ENCODE data around the gene LRSAM1.

Gene LRSAM1

DNA sequence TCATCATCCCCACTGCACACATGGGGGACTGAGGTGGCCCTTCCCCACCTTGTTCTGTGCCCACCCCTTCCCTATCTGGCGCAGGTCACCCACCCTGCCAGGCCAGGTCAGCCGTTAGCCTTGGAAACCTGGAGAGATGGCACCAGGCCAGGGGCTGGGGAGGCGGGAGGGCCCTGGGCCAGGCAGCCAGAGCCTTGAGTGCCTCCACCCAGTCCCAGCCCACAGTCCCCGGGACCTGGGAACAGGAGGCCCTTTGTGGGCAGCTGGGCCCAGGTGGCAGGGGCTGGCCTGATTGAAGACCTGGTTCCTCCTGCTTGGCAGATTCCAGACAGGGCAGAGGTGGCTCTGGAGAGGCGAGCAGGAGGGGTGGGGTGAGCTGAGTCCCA, 70.6 kb downstream of the LRSAM1 start:
- no peak overlapping the region for H3K4me3 ChIP-seq (ENCODE audit: low read depth, low read length)
- TF ChIP-seq, protein P1, sequence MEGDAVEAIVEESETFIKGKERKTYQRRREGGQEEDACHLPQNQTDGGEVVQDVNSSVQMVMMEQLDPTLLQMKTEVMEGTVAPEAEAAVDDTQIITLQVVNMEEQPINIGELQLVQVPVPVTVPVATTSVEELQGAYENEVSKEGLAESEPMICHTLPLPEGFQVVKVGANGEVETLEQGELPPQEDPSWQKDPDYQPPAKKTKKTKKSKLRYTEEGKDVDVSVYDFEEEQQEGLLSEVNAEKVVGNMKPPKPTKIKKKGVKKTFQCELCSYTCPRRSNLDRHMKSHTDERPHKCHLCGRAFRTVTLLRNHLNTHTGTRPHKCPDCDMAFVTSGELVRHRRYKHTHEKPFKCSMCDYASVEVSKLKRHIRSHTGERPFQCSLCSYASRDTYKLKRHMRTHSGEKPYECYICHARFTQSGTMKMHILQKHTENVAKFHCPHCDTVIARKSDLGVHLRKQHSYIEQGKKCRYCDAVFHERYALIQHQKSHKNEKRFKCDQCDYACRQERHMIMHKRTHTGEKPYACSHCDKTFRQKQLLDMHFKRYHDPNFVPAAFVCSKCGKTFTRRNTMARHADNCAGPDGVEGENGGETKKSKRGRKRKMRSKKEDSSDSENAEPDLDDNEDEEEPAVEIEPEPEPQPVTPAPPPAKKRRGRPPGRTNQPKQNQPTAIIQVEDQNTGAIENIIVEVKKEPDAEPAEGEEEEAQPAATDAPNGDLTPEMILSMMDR (IDR thresholded peaks at IDR 0.05; ENCODE audit: insufficient read depth, low read depth, low read length, missing control alignments): no peak

DNA sequence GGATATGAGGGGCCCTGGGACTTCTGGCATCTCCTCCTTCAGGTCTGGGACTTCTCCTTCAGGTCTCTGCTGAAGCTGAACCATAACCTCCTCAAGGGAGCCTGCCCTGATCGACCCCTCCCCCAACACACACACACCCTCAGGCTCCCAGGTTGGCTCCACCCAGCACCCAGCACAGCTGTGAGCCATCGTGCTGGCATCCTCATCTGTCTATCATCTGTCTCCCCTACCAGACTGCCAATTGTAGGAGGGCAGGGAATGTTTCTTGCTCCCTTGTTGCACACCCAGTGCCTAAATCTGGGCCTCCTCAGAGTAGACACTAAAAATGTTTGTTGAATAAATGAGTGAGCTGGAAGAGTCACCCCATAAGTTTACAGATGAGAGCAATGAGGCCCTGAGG, 71.4 kb downstream of the LRSAM1 start:
- TF ChIP-seq, protein P1 (IDR thresholded peaks at IDR 0.05; ENCODE audit: insufficient read depth, low read depth, low read length, missing control alignments): no peak
- DNase-seq (ENCODE audit: low read depth): no peak
- H3K4me3 ChIP-seq (ENCODE audit: low read depth, low read length): no peak overlapping the region

More for the DNA sequence above, 70.6 kb downstream of the LRSAM1 start:
- DNase-seq (ENCODE audit: low read depth): no peak

DNA sequence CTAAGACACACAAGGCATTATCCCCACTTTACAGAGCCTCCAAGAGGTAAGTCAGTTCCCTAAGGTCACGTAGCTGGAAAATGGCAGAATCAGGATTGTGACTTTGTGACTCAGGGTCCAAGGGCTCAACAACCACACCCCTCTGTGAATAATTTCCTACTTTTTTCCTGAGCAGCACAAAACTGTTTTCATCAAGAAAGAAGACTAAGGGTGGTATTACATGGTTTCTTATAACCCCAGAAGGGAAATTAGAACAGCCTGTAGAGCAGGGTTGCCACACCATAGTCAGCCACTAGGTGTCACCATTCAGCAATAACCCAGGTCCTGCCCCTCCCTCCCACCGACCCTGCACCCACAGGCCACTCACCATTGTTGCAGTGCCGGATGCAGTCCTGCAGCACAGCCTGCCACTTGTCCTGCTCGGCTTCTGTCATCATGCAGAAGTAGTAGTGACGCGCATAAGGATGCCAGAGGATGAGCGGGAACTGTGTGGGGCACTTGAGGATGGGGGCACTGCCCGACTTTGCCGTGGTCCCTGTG, 72.1 kb downstream of the LRSAM1 start:
- peak; percentile 31 for DNase-seq (ENCODE audit: low read depth)
- H3K4me3 ChIP-seq (ENCODE audit: low read depth, low read length): no peak overlapping the region
- TF ChIP-seq, protein P1 (IDR thresholded peaks at IDR 0.05; ENCODE audit: insufficient read depth, low read depth, low read length, missing control alignments): peak; percentile 38

DNA sequence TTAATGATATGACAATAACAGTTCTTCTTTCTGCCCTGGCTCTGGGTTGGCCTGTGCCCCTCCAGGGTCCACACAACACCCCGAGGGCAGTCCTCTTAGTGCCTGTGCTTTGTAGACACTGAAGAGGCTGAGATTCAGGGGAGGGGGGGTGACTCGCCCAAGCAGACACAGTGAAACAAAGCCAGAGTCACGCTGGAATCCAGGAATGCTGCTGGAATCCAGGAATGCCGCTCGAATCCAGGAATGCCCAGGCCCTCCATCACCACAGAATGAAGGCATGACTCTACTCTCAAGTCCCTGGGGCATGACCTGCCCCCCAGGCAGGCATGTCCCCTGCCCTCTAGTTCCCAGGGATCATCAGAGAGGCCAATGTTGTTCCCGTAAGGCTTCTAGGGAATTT, 73.1 kb downstream of the LRSAM1 start:
- no peak for DNase-seq (ENCODE audit: low read depth)
- H3K4me3 ChIP-seq (ENCODE audit: low read depth, low read length): no peak overlapping the region
- TF ChIP-seq, protein P1 (IDR thresholded peaks at IDR 0.05; ENCODE audit: insufficient read depth, low read depth, low read length, missing control alignments): no peak

DNA sequence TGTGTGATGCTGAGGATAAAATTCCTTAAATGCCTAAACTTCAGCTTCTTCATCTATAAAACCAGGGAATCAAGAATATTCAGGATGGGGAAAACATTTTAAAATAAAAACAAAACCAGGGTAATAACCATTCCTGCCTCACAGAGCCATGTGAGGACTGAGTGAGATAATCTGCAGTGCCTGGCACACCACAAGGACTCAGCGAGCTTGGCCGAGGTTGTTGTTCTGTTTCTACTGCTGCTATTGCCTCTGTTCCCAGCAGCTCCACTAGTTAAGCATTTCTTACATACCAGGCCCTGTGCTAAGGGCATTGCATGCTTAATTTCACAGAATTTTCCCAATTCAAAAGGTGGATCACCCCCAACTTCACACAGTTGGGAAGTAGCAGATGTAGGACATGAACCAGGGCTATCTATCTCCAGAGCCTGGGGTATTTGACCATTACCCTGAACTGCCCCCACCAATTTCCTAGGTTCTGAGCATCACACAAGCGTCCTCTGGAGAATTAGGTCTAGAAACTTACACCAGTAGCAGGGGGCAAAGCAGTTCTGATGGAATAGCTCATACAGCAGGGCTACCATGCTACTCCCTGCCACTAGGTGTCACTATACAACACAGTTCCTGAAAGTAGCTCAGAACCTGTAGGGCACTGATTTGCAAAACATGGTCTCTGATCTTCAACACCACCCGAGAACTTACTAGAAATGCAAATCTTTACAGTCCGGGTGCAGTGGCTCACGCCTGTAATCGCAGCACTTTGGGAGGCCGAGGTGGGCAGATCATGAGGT, 74.3 kb downstream of the LRSAM1 start:
- no peak overlapping the region for H3K4me3 ChIP-seq (ENCODE audit: low read depth, low read length)
- TF ChIP-seq, protein P1 (IDR thresholded peaks at IDR 0.05; ENCODE audit: insufficient read depth, low read depth, low read length, missing control alignments): peak; percentile 44
- peak; percentile 42 for DNase-seq (ENCODE audit: low read depth)

DNA sequence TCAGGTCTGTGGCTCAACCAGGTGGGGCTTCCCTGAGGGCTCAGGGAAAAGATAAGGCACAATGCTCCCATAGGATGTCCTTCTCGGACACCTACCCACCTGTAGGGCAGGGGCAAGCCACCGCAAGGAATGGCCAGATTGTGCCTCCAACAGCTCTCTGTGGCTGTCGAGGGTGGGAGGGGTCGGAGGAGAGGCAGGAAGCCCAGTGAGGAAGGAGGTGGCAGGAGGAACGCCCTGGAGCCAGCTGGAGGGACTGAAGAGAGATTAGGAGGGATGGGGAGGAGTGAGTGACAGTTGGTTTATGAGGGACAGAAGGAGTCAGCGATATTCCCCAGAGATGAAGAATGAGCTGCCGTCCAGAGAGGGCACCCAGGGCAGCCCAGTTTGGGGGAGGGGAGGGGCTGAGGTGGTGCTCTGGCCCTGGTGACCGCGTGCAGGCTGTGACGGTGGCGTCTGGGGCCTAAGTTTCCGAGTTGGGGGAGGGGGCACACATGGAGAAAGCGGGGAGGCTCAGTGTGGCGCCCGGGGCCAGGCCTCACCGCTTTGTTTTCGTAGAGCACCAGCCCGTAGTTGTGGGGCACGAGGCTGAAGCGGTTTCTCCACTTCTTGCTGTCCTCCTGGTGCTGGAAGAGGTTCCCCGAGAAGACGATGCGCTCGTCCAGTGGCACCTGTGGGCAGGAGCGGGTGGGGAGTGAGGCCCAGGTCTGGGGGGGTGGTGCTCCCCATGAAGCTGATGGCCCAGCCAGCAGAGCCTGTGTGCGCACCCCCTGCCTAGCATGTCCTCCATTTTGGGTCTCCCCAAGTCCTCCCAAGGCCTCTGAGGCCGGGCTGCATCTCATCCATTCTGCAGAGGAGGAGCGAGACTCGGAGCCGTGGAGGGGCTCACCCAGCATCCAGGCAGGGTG, 75.6 kb downstream of the LRSAM1 start:
- DNase-seq (ENCODE audit: low read depth): no peak
- no peak overlapping the region for H3K4me3 ChIP-seq (ENCODE audit: low read depth, low read length)
- TF ChIP-seq, protein P1 (IDR thresholded peaks at IDR 0.05; ENCODE audit: insufficient read depth, low read depth, low read length, missing control alignments): no peak

Measured in GM12865 (cell line).